Measurements from ENCODE around the gene TAOK3. TPM values are rescaled to one million over a fixed set of nuclear protein-coding genes. Genes with fewer than 3 reads are reported as not detected.

TAOK3 gene
- total RNA-seq, 1 experiment from 2014 or later = 55.8 TPM

DNA sequence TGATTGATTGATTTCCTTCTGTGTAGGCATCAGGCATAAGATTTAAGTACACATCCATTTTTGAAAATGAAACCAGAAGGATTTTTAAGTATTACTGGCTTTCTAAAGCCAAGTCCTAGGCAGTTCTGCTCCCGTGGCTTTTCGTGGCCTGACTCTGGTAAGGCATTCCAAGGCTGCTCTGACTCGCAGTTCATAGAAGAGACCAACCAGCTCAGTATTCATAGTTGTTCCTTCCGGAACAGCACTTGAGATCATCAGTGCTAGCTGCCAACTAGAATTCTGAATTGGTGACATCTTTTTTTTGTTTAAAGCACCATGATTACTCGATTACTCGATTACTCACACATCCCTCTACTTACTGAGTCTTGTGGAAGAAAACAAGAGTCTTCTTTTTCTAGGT, 29.5 kb upstream of the TAOK3 start:
- H3K9me2 ChIP-seq (ENCODE audit: insufficient read depth) = no peaks in the 10 kb centered on the region
- ChIA-PET CTCF (no interaction called here), POLR2A (ENCODE audit: unreplicated experiment) (no interaction called here)
- TF ChIP-seq EZH2 (IDR thresholded peaks at IDR 0.05; ENCODE audit: low read depth) = no peak
- TF ChIP-seq, protein P1, sequence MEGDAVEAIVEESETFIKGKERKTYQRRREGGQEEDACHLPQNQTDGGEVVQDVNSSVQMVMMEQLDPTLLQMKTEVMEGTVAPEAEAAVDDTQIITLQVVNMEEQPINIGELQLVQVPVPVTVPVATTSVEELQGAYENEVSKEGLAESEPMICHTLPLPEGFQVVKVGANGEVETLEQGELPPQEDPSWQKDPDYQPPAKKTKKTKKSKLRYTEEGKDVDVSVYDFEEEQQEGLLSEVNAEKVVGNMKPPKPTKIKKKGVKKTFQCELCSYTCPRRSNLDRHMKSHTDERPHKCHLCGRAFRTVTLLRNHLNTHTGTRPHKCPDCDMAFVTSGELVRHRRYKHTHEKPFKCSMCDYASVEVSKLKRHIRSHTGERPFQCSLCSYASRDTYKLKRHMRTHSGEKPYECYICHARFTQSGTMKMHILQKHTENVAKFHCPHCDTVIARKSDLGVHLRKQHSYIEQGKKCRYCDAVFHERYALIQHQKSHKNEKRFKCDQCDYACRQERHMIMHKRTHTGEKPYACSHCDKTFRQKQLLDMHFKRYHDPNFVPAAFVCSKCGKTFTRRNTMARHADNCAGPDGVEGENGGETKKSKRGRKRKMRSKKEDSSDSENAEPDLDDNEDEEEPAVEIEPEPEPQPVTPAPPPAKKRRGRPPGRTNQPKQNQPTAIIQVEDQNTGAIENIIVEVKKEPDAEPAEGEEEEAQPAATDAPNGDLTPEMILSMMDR (conservative IDR thresholded peaks at IDR 0.05) = no peak
- H3K9me3 ChIP-seq (ENCODE audit: insufficient read depth, low read depth) = no peaks in the 10 kb centered on the region
- no peak overlapping the region for H3K4me3 ChIP-seq
- no peak overlapping the region for H3K4me2 ChIP-seq
- H3K36me3 ChIP-seq (ENCODE audit: low read depth) = peaks cover 27% of the 10 kb centered on the region
- H3K27ac ChIP-seq = no peak overlapping the region
- peaks cover 32% of the 10 kb centered on the region for H4K20me1 ChIP-seq (ENCODE audit: insufficient read depth)
- H3F3A ChIP-seq (ENCODE audit: insufficient read depth, low read depth) = peaks cover 9% of the 10 kb centered on the region
- H3K27me3 ChIP-seq (ENCODE audit: insufficient read depth, low read depth) = no peaks in the 10 kb centered on the region
- intact Hi-C loops (cut with micrococcal nuclease; ENCODE audit: unreplicated experiment) = no loop called here
- BruUV-seq (replicated peaks) = no TSS peak
- no peaks in the 10 kb centered on the region for H3K79me2 ChIP-seq (ENCODE audit: low read depth)
- no peak for DNase-seq
- no peaks in the 10 kb centered on the region for H3K4me1 ChIP-seq (replicated peaks; ENCODE audit: insufficient read depth)
- H2AFZ ChIP-seq = no peak overlapping the region

DNA sequence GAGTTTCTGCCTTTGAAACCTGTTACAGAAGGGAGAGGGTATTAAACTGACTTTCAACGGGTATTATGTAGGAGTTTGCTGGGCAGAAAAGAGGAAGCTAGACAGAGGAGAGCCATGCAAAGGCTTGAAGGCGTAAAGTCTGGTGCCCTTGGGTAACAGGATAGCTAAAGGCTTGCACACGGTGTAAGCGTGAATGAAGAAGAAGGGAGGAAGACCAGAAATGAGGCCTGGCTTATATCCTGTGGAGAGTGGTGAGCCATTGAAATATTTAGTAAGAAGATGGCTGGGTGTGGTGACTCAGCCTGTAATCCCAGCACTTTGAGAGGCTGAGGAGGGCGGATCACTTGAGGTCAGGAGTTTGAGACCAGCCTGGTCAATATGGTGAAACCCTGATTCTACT, 26.2 kb upstream of the TAOK3 start:
- no peak overlapping the region for H3K4me3 ChIP-seq
- CTCF ChIA-PET = no interaction called here
- H2AFZ ChIP-seq = no peak overlapping the region
- no peaks in the 10 kb centered on the region for H3K9me2 ChIP-seq (ENCODE audit: insufficient read depth)
- H3K4me2 ChIP-seq = no peak overlapping the region
- no peak overlapping the region for H3K27ac ChIP-seq
- no TSS peak for BruUV-seq (replicated peaks)
- TF ChIP-seq, protein P1 (conservative IDR thresholded peaks at IDR 0.05) = no peak
- TF ChIP-seq EZH2 (IDR thresholded peaks at IDR 0.05; ENCODE audit: low read depth) = no peak
- peaks cover 17% of the 10 kb centered on the region for H3K36me3 ChIP-seq (ENCODE audit: low read depth)
- H3K79me2 ChIP-seq (ENCODE audit: low read depth) = no peaks in the 10 kb centered on the region
- intact Hi-C loops (cut with micrococcal nuclease; ENCODE audit: unreplicated experiment) = no loop called here
- H3F3A ChIP-seq (ENCODE audit: insufficient read depth, low read depth) = no peaks in the 10 kb centered on the region; the same call in 1 of the 2 replicates
- POLR2A ChIA-PET (ENCODE audit: unreplicated experiment) = no interaction called here
- no peaks in the 10 kb centered on the region for H3K9me3 ChIP-seq (ENCODE audit: insufficient read depth, low read depth)
- H3K4me1 ChIP-seq (replicated peaks; ENCODE audit: insufficient read depth) = no peaks in the 10 kb centered on the region
- DNase-seq = no peak
- H4K20me1 ChIP-seq (ENCODE audit: insufficient read depth) = peaks cover 20% of the 10 kb centered on the region
- no peaks in the 10 kb centered on the region for H3K27me3 ChIP-seq (ENCODE audit: insufficient read depth, low read depth)

DNA sequence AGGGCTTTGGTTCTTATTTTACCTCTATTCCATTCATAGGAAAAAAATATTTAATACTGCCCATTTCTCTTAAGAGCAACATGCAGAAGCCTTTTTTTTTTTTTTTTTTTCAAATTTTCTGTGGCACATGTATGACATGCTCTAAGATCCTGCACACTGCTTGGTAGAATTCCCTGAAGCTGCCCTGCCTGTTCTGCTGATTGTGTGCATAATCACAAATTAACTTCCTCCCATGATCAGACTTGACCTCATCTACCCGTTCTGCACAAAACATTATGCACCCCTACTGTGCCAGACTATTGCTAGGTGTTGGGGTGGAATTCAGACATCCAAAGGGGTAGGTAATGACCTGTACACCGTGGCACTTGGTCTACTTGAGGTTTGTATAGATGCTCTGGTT, 25.8 kb upstream of the TAOK3 start:
- CTCF ChIA-PET = no interaction called here
- POLR2A ChIA-PET (ENCODE audit: unreplicated experiment) = no interaction called here
- Histone ChIP-seq H3F3A (ENCODE audit: insufficient read depth, low read depth) (no peaks in the 10 kb centered on the region; the same call in 1 of the 2 replicates), H3K9me2 (ENCODE audit: insufficient read depth) (no peaks in the 10 kb centered on the region), H3K4me2 (no peak overlapping the region), H3K36me3 (ENCODE audit: low read depth) (peaks cover 17% of the 10 kb centered on the region), H3K9me3 (ENCODE audit: insufficient read depth, low read depth) (no peaks in the 10 kb centered on the region), H3K79me2 (ENCODE audit: low read depth) (no peaks in the 10 kb centered on the region), H3K4me3 (no peak overlapping the region), H3K27me3 (ENCODE audit: insufficient read depth, low read depth) (no peaks in the 10 kb centered on the region), H3K4me1 (replicated peaks; ENCODE audit: insufficient read depth) (no peaks in the 10 kb centered on the region), H3K27ac (no peak overlapping the region), H4K20me1 (ENCODE audit: insufficient read depth) (peaks cover 21% of the 10 kb centered on the region), H2AFZ (no peak overlapping the region)
- DNase-seq = no peak
- intact Hi-C loops (cut with micrococcal nuclease; ENCODE audit: unreplicated experiment) = no loop called here
- TF ChIP-seq, protein P1 (conservative IDR thresholded peaks at IDR 0.05) = no peak
- TF ChIP-seq EZH2 (IDR thresholded peaks at IDR 0.05; ENCODE audit: low read depth) = no peak
- BruUV-seq (replicated peaks) = no TSS peak
